Upper lobe of left lung (tissue), 4 donors: ENCODE results near the gene HECTD3.

ENCODE experiments used
- POLR2A ChIP-seq, 4 donors: fragments of 450-650 bp; IDR thresholded peaks; one replicate each; pipeline ENCODE4 v1.5.1; 2016 to 2017; ENCODE audit warnings: antibody characterized with exemption in 4 of 4, mild to moderate bottlenecking in 2 of 4
- POLR2AphosphoS5 ChIP-seq, 2 donors: sonication (generic); formaldehyde crosslinking; IDR thresholded peaks; one replicate each; pipeline ENCODE4 v1.5.1; 2017; ENCODE audit warnings: antibody characterized with exemption in 2 of 2
- TF ChIP-seq, protein P1 (sequence below), 6 experiments: fragments of 450-650 bp in 4 of 6; fragments of 200-600 bp in 2 of 6; sonication (generic) in 2 of 6; IDR thresholded peaks; one replicate each; pipeline ENCODE4 v1.5.1; 2016 to 2019; ENCODE audit warnings: antibody characterized with exemption in 6 of 6

GRCh38 chr1:44962729-44963128 lies 48.4 kb downstream of the HECTD3 start:
- TF ChIP-seq, protein P1, sequence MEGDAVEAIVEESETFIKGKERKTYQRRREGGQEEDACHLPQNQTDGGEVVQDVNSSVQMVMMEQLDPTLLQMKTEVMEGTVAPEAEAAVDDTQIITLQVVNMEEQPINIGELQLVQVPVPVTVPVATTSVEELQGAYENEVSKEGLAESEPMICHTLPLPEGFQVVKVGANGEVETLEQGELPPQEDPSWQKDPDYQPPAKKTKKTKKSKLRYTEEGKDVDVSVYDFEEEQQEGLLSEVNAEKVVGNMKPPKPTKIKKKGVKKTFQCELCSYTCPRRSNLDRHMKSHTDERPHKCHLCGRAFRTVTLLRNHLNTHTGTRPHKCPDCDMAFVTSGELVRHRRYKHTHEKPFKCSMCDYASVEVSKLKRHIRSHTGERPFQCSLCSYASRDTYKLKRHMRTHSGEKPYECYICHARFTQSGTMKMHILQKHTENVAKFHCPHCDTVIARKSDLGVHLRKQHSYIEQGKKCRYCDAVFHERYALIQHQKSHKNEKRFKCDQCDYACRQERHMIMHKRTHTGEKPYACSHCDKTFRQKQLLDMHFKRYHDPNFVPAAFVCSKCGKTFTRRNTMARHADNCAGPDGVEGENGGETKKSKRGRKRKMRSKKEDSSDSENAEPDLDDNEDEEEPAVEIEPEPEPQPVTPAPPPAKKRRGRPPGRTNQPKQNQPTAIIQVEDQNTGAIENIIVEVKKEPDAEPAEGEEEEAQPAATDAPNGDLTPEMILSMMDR (IDR thresholded peaks at IDR 0.05): no peak
- TF ChIP-seq POLR2AphosphoS5 (IDR thresholded peaks at IDR 0.05) (no peak), POLR2A (IDR thresholded peaks at IDR 0.05) (no peak)
